HUES48 (cell line): Measurements from ENCODE around the gene RASA4B.
"Not testable (repeated sequence)": the region's sequence is repeated elsewhere in the genome, so short reads cannot be mapped to it uniquely, and the experiment has no call there.

Experiments used
- H3K27ac ChIP-seq: one replicate; pipeline ENCODE4 v1.7.0; 2013; ENCODE audit warnings: low read depth, low read length, inconsistent platforms
- H3K27me3 ChIP-seq: 2 replicates; pipeline ENCODE4 v1.6.1; 2013; ENCODE audit warnings: mild to moderate bottlenecking, low read length; ENCODE audit not compliant: control insufficient read depth, insufficient read depth
- H3K36me3 ChIP-seq: 2 replicates; pipeline ENCODE4 v1.6.1; 2013; ENCODE audit warnings: low read length; ENCODE audit not compliant: control insufficient read depth, insufficient read depth
- H3K4me1 ChIP-seq: 2 replicates; pipeline ENCODE4 v1.6.1; 2013; ENCODE audit warnings: mild to moderate bottlenecking, low read length; ENCODE audit not compliant: control insufficient read depth, insufficient read depth
- H3K4me3 ChIP-seq: 2 replicates; pipeline ENCODE4 v1.5.1; 2013; ENCODE audit warnings: mild to moderate bottlenecking, low read depth, low read length
- H3K9ac ChIP-seq: 2 replicates; pipeline ENCODE4 v1.6.1; 2013; ENCODE audit warnings: mild to moderate bottlenecking, low read depth, low read length, moderate library complexity
- H3K9me3 ChIP-seq: 2 replicates; pipeline ENCODE4 v1.6.1; 2013; ENCODE audit warnings: low read length; ENCODE audit not compliant: control insufficient read depth, insufficient read depth

The RASA4B gene

GRCh38 chr7:102507410-102508088 is 10.0 kb downstream of the RASA4B start:
- not testable (repeated sequence) for H3K9me3 ChIP-seq, H3K27ac ChIP-seq, H3K4me3 ChIP-seq, H3K36me3 ChIP-seq, H3K9ac ChIP-seq, H3K27me3 ChIP-seq, H3K4me1 ChIP-seq

GRCh38 chr7:102505298-102506185 is 12.0 kb downstream of the RASA4B start:
- H3K9me3 ChIP-seq, H3K9ac ChIP-seq, H3K4me1 ChIP-seq, H3K4me3 ChIP-seq, H3K36me3 ChIP-seq, H3K27me3 ChIP-seq, H3K27ac ChIP-seq: not testable (repeated sequence)

- not testable (repeated sequence) for H3K9ac ChIP-seq
These were observed 14.4 kb downstream of the RASA4B start for GRCh38 chr7:102503141-102503540.

GRCh38 chr7:102498321-102498720 is 19.3 kb downstream of the RASA4B start:
- H3K4me1 ChIP-seq, H3K9ac ChIP-seq, H3K27me3 ChIP-seq, H3K9me3 ChIP-seq, H3K36me3 ChIP-seq, H3K27ac ChIP-seq, H3K4me3 ChIP-seq: not testable (repeated sequence)

More at GRCh38 chr7:102503141-102503540, 14.4 kb downstream of the RASA4B start:
- H3K4me3 ChIP-seq, H3K27me3 ChIP-seq, H3K4me1 ChIP-seq, H3K27ac ChIP-seq, H3K36me3 ChIP-seq, H3K9me3 ChIP-seq: not testable (repeated sequence)

- H3K27me3 ChIP-seq, H3K4me3 ChIP-seq, H3K27ac ChIP-seq, H3K9ac ChIP-seq, H3K36me3 ChIP-seq, H3K4me1 ChIP-seq, H3K9me3 ChIP-seq: not testable (repeated sequence)
These were observed 20.3 kb downstream of the RASA4B start for GRCh38 chr7:102497308-102497707.

GRCh38 chr7:102496861-102497260 is 20.7 kb downstream of the RASA4B start:
- not testable (repeated sequence) for H3K9me3 ChIP-seq, H3K9ac ChIP-seq, H3K27me3 ChIP-seq, H3K4me1 ChIP-seq, H3K36me3 ChIP-seq, H3K4me3 ChIP-seq, H3K27ac ChIP-seq

GRCh38 chr7:102494473-102495149 is 23.0 kb downstream of the RASA4B start:
- not testable (repeated sequence) for H3K9me3 ChIP-seq, H3K36me3 ChIP-seq, H3K9ac ChIP-seq, H3K4me1 ChIP-seq, H3K27ac ChIP-seq, H3K4me3 ChIP-seq, H3K27me3 ChIP-seq

- H3K27ac ChIP-seq, H3K27me3 ChIP-seq, H3K36me3 ChIP-seq: not testable (repeated sequence)
These were observed 23.6 kb downstream of the RASA4B start for GRCh38 chr7:102494026-102494425.

GRCh38 chr7:102493220-102493935 is 24.2 kb downstream of the RASA4B start:
- H3K27me3 ChIP-seq, H3K9ac ChIP-seq, H3K27ac ChIP-seq, H3K4me1 ChIP-seq, H3K9me3 ChIP-seq, H3K36me3 ChIP-seq, H3K4me3 ChIP-seq: not testable (repeated sequence)

More at GRCh38 chr7:102494026-102494425, 23.6 kb downstream of the RASA4B start:
- H3K4me1 ChIP-seq, H3K4me3 ChIP-seq, H3K9me3 ChIP-seq, H3K9ac ChIP-seq: not testable (repeated sequence)

- not testable (repeated sequence) for H3K9me3 ChIP-seq, H3K27ac ChIP-seq, H3K27me3 ChIP-seq, H3K4me3 ChIP-seq, H3K9ac ChIP-seq, H3K4me1 ChIP-seq, H3K36me3 ChIP-seq
These were observed 27.0 kb downstream of the RASA4B start for GRCh38 chr7:102490529-102491075.
